ENCODE results near the gene ZRANB1. TPM values are rescaled to one million over a fixed set of nuclear protein-coding genes. Genes with fewer than 3 reads are reported as not detected.
A peak's percentile ranks its signal among the peaks of the same experiment; 100 is the strongest.

ZRANB1 gene
- total RNA-seq, 1 donor from 2014 or later = 24.5 TPM

DNA sequence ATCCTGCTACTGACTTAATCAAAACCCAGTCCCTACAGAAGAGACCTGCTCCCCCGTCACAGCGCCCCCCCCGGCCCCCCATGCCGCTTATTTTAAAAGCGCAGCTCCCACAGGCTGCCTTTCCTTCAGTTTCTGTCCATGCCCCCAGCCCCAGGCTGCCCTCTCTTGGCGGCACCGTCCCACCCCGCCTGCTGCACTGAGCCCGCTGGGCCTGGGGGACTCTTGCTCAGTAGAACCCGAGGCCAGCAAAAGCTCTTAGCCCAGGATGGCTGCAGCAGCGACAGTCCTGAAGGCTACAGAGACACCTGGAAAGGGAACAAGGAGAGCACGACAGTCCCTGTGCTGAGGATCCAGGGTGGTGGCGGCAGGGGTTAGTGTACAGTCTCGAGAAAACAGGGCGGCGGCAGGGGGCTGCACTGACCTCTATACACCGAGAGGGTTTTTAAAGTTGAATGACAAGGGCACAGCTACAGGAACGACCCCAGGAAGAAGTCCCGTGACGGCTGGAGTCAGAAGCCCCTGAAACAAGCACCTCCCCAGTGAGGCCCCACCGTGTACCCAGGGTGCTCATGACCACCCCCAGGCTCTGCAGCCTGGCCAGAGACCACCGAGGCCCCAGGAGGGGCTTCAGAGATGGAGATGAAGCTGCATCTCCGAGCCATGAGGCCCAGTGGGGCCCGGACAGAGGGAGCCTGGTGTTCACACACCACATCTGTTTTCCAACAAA, 54.4 kb downstream of the ZRANB1 start:
- Mint-ChIP-seq H3K4me3 (no peak overlapping the region), H3K9me3 (no peaks in the 10 kb centered on the region), H3K27ac (no peak overlapping the region), H3K36me3 (peaks cover 25% of the 10 kb centered on the region), H3K27me3 (no peaks in the 10 kb centered on the region), H3K4me1 (ENCODE audit: unreplicated experiment) (no peaks in the 10 kb centered on the region)
- peak; percentile 47 for DNase-seq (ENCODE audit: extremely low spot score, unreplicated experiment)
- TF ChIP-seq, protein P1, sequence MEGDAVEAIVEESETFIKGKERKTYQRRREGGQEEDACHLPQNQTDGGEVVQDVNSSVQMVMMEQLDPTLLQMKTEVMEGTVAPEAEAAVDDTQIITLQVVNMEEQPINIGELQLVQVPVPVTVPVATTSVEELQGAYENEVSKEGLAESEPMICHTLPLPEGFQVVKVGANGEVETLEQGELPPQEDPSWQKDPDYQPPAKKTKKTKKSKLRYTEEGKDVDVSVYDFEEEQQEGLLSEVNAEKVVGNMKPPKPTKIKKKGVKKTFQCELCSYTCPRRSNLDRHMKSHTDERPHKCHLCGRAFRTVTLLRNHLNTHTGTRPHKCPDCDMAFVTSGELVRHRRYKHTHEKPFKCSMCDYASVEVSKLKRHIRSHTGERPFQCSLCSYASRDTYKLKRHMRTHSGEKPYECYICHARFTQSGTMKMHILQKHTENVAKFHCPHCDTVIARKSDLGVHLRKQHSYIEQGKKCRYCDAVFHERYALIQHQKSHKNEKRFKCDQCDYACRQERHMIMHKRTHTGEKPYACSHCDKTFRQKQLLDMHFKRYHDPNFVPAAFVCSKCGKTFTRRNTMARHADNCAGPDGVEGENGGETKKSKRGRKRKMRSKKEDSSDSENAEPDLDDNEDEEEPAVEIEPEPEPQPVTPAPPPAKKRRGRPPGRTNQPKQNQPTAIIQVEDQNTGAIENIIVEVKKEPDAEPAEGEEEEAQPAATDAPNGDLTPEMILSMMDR (conservative IDR thresholded peaks at IDR 0.05) = no peak

DNA sequence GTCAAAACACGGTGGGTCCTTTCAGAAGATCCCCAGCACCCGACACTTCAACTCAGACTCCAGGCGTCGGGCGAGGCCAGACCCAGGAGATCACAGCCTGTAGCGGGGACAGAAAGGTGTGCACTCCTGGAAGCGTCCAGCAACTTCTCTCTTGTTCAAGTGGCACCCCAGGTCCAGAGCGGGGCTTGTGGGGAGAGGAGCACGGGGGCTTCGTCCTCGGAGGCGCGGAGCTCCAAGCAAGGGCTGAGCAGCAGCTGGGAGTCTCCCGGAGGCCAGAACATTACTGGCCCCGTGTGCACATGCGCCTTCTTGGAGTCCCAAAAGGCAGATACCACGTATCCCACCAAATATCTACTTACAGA, 54.9 kb downstream of the ZRANB1 start:
- TF ChIP-seq, protein P1 (conservative IDR thresholded peaks at IDR 0.05) = no peak
- Mint-ChIP-seq H3K36me3 (peaks cover 25% of the 10 kb centered on the region), H3K4me3 (no peak overlapping the region), H3K9me3 (no peaks in the 10 kb centered on the region), H3K27ac (no peak overlapping the region), H3K4me1 (ENCODE audit: unreplicated experiment) (no peaks in the 10 kb centered on the region), H3K27me3 (no peaks in the 10 kb centered on the region)
- DNase-seq (ENCODE audit: extremely low spot score, unreplicated experiment) = peak; percentile 53

DNA sequence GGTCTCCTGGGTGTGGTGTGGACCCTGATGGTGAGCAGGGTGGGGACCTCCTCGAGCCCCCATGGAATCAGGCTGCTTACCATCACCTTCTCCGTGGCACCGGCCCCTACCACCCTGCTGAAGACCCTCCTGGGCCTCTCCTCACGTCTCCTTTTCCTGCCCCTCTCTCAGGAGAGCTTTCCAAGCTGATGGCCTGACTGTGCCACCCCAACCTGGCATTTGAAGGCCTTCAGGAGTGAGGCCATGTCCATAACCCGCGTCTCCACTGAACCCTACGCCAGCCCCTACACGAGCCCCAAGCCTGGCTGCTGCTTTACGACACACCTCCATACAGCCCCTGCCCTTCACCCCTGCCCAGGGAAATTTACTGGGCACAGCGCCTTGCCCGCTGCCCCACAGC, 55.4 kb downstream of the ZRANB1 start:
- TF ChIP-seq, protein P1 (conservative IDR thresholded peaks at IDR 0.05) = no peak
- peaks cover 25% of the 10 kb centered on the region for H3K36me3 Mint-ChIP-seq
- H3K9me3 Mint-ChIP-seq = no peaks in the 10 kb centered on the region
- H3K27ac Mint-ChIP-seq = peak overlapping the region; percentile 56
- no peaks in the 10 kb centered on the region for H3K27me3 Mint-ChIP-seq
- peak; percentile 45 for DNase-seq (ENCODE audit: extremely low spot score, unreplicated experiment)
- H3K4me1 Mint-ChIP-seq (ENCODE audit: unreplicated experiment) = no peaks in the 10 kb centered on the region
- H3K4me3 Mint-ChIP-seq = no peak overlapping the region

DNA sequence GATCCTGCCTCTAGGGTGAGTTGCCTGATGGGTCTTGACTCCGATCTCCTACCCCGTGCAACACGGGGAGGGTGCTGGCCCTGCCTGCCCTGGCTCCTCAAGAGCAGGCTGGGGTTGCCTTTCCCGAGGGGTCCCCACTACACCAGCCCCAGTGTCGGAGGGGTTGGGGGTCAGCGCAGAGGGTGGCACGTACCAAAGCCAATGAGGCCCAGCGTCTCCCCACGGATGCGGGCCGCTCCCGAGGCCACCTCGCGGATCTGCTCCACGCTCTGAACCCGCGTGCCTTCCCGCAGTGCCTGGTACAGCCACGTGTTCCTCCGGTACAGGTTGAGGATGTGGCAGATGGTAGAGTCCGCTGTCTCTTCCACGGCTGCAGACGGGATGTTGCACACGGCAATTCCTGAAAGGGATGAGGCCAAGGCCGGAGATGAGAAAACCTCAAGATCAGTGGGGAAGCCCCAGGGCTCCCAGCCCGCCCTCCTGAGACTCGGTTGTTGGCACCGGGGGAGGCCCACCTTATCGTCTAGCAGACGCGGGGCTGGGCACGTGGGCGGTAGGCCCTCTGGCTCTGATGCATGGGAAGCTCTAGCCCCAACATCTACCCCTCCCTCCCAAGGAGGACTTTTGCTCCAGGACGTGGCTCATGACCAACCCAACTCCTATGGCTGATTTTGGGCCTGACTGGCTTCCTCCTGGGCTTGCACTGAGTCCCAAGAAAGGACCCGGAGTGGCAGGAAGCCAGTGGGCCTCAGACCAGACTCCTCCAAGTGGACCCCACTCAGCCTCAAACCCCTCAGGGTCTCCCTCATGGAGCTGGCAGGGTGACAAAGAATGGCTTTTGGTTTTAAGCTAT, 56.1 kb downstream of the ZRANB1 start:
- no peak overlapping the region for H3K4me3 Mint-ChIP-seq
- TF ChIP-seq, protein P1 (conservative IDR thresholded peaks at IDR 0.05) = no peak
- peak; percentile 70 for DNase-seq (ENCODE audit: extremely low spot score, unreplicated experiment)
- H3K9me3 Mint-ChIP-seq = no peaks in the 10 kb centered on the region
- H3K27ac Mint-ChIP-seq = peak overlapping the region; percentile 56
- H3K4me1 Mint-ChIP-seq (ENCODE audit: unreplicated experiment) = no peaks in the 10 kb centered on the region
- no peaks in the 10 kb centered on the region for H3K27me3 Mint-ChIP-seq
- H3K36me3 Mint-ChIP-seq = peaks cover 19% of the 10 kb centered on the region

DNA sequence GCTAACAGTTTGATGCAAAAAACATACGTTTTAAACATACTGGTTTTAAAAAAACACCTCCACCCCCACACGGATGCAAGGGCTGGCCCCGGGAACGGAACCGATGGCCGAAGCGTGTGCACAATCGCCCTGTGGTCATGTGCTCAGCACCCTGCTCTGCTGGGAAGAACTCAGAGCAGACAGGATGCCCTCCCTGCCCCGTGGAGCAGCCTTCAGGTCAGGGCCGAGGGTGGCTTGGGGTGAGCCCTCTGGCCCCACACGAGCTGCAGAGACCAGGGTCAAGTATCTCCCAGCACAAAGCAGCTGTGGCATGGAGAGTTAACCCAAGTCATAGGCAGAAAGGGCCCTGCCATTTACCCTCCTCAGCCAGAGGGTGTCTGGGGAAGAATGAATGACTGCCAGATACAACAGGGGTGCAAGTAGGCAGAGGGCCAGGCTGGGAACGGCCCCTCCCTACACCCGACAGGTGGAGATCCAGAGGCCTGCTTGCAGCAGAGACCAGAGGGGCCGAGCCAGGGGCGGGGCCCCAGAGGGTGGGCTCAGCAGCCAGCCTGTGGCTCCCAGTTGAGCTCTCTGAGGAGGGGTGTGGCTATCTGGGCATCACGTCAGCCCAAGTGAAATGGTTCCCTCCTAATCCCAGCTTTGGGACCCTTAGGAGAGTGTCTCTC, 56.8 kb downstream of the ZRANB1 start:
- H3K9me3 Mint-ChIP-seq = no peaks in the 10 kb centered on the region
- no peak overlapping the region for H3K27ac Mint-ChIP-seq
- no peaks in the 10 kb centered on the region for H3K27me3 Mint-ChIP-seq
- H3K4me3 Mint-ChIP-seq = no peak overlapping the region
- TF ChIP-seq, protein P1 (conservative IDR thresholded peaks at IDR 0.05) = no peak
- H3K4me1 Mint-ChIP-seq (ENCODE audit: unreplicated experiment) = no peaks in the 10 kb centered on the region
- H3K36me3 Mint-ChIP-seq = peaks cover 12% of the 10 kb centered on the region
- peak; percentile 53 for DNase-seq (ENCODE audit: extremely low spot score, unreplicated experiment)
